Measurements from ENCODE around the gene RCAN3.

RCAN3 gene

DNA sequence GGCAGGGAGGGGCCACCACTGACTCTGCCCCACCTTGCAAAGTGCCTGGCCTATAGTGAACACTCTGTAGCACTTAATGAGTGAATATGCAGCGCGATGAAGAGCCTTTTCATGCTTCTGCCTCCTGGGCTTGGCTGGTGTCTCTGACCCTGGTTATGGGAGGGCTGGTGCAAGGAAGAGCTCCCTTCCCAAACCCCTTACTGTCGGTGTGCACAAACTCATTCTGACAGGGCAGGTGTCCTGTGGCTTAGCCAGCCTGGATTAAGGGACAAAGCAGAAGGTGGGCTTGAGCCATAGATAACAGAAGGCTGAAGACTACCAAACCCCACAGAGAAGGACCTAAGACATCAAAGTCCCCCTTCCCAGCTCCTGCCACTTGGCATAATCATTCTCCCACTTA is 51.3 kb downstream of the RCAN3 start:
- DNase-seq, result no peak

DNA sequence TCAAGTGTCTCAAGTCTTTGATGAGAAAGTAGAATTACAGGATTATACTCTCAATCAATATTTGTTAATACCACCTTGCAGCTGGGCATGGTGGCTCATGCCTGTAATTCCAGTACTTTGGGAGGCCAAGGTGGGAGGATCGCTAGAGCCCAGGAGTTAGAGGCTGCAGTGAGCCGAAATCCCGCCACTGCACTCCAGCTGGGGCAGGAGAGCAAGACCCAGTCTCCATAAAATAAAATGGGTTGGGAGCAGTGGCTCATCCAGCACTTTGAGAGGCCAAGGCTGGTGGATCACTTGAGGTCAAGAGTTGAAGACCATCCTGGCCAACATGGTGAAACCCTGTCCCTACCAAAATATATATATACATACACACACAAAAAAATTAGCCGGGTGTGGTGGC is 52.1 kb downstream of the RCAN3 start:
- no peak for DNase-seq

DNA sequence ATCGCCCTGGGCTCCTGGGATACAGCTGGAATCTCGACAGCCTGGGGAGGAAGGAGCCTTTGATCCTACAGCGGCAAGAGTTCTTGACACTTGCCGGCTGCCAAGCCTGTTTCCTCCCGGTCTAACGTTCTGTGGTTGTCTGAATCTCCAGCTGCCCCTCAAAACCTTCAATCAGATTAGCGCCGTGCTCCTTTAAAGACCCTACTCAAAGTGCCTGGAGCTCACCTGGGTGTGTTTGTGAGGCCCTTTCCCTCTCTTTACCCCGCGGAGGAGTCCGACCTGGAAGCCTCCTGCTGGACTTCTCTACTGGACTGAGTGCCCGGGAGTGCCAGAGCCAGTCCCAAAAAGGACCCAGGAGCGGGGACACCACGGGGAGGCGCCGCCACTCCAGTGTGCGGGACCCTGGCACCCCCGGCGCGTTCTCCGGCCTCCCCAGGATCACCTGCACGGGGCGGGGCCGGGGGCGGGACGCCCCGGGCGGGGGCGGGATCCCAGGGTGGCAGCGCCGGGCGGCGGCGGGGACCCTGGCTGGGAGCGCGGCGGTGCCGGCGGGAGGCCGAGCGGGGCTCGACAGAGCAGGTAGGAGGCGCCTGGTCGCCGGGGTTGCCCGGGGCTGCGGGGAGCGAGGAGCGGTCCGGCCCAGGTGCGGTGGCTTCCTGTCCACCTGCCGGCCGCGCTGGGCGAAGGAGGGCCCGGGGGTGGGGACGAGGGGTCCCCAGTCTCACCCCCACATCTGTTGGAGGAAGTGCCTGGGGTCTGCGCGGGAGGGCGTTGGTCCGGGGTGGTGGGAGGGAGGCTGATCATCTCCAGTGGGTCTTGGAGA is 53.2 kb downstream of the RCAN3 start, which contains the start of gene NCMAP:
Gene NCMAP, plus strand, starts transcription at position 497 of the 823 bp plus-strand sequence. CDS start 39,344 bp downstream, outside the sequence.
- peak; percentile 16 for DNase-seq

DNA sequence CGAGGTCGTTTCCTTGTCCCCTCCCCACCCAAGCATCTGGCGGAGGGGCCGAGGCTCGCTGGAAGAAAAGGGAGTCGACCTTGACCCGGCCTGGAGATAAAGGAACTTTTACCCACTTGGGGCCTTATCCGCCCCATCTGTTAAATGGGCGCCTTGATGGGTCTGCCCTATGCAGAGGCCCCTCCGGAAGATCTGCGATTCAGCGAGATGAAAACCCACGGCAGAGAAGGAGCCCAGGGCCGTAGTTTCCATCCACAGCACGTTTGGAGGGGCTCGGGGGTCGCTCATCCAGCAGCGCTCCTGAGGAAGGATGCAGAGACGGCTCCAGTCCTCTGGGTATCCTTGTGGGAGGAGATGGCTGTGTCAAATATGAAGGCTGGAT is 53.8 kb downstream of the RCAN3 start:
- no peak for DNase-seq

DNA sequence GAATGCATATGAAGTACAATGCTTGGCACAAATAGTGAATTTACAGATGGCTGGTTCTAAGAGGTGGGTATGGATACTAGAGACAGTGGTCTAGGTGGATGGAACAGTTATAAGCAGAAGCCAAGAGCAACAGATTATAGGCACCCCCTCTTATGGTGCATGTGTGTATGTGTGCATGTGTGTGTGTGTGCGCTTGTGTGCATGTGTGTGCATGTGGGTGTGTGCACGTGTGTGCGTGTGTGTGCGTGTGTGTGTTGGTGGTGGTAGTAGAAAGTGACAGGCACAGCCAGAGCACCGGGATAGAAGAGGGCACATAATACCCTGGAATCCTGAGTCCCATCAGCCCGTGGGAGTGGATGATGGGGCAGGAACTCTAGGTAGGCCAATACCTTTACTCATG is 54.6 kb downstream of the RCAN3 start:
- DNase-seq, result no peak

DNA sequence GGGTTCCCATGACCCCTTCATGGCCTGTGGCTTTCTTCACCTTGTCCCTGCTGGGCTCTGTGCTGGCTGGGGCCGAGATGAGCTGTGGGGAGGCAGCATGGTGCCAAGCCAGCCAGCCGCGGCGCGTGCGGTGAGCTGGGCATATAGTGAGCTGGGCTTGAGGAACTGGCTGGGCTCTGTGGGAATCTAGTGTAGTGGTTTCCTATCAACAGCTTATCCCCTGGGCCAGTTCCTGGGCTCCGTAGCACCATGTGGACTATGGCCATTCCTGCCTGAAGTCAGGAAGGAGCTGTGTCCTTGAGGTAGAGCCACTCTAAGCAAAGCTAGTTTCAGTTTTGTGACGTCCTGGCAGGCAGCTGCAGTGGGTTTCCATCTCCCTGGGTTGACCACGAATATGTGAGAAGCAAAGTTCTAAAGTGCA is 55.1 kb downstream of the RCAN3 start:
- no peak for DNase-seq

DNA sequence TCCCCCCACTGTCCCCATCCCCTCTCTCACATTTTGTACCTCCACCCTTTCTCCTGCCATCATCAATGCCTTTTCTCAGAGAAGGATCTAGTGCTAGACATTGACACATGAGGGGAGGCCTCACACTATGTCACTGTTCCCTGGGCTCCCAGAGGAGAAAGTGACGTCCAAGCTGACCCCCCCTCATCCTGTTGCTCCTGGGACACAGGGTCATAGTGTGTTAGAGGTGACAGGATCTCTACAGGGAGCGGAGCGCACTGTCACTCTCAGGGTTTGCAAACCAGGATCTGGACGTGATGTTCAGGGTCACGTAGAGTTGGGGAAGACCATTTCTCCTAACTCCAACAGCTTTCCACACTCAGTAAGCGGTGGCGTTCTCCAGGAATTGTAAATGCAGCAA is 55.8 kb downstream of the RCAN3 start:
- DNase-seq, result no peak

DNA sequence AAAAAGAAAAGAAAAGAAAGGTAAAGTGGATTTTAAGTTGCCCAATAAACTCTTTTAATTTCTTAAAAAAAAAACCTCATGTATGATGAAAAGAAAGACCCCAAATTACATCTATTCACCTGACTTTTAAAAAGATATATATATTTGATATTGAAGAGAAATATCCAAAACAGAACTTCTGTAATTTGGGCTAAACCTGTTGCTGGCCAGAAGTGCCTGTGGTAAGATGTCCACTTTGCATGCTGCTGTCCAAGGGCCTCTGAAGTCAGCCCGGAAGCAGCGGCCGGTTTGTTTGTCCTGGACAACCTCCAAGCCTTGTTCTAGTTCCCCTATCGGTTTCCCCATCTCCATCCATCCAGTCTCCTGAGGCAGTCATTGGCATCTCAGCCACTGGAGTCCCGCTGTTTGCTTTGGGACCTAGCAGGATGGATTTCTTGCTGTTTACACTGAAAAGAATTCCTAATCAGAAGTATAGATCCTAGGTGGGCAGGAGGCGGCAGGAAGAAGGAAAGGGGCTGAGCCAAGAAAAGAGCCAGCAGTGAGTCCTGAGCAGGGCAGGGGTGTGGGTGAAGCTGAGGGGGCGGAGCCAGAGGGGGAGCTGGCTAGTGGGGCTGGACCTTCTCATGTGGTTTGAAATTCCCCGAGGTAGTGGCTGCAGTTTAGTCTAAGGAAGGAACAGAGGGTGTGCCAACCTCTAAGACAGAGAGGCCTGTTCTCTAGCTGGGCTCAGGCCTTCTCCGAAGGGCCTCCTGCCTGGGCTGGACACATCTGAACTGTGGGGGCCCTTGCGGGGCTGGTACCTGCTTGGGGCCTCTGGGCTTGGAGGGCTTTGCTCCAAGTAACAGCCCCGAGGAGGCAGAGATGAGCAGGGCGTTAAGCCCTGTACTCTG is 56.5 kb downstream of the RCAN3 start:
- no peak for DNase-seq

DNA sequence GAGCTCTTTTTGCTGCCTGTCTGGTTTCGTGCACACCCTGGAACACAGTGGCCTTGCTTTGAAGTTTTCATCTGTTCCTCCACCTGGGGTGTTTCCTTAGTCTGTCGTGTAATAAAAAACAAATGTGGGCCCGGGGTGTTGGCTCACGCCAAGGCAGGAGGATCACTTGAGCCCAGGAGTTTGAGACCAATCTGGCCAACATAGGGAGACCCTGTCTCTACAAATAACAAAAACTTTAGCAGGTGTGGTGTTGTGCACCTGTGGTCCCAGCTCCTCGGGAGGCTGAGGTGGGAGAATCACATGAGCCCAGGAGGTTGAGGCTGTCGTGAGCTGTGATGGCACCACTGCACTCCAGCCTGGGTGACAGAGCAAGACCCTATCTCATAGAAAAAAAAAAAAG is 57.7 kb downstream of the RCAN3 start:
- DNase-seq, result no peak

DNA sequence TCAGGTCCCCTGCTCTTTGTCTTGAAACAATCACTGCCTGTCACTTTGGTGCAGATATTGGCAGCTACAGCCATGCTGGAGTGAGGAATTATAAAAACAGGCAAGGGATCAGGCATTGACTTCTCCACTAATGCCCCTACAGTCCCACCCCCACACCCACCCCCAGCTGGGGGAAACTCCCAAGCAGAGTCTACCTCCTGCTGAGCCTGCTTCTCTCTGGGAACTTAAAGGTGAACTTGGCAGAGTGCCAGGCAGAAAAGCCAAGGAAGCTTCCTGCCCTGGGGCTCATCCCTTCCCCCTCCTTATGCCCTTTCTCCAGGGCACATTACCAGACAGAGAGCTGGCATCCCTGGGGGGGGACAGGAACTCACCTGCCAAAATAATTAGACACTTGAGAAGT is 60.0 kb downstream of the RCAN3 start:
- no peak for DNase-seq

DNA sequence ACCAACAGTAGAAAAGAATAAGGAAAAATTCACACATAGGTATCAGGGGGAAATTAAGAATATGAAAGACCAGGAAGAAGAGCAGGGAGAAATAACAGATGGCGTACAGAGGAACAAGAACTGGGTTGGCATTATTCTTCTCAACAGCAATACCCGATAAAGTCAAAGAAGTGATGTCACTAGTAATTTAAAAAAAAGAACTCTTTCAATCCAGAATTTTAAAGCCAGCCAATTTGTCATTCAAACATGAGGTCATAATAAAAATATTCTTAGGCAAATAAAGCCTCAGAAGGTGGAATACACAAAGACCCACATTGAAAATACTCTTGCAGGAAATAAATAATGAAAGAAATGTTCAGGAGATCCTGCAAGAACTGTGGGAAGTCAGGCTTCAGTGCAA is 62.1 kb downstream of the RCAN3 start:
- DNase-seq, result no peak

DNA sequence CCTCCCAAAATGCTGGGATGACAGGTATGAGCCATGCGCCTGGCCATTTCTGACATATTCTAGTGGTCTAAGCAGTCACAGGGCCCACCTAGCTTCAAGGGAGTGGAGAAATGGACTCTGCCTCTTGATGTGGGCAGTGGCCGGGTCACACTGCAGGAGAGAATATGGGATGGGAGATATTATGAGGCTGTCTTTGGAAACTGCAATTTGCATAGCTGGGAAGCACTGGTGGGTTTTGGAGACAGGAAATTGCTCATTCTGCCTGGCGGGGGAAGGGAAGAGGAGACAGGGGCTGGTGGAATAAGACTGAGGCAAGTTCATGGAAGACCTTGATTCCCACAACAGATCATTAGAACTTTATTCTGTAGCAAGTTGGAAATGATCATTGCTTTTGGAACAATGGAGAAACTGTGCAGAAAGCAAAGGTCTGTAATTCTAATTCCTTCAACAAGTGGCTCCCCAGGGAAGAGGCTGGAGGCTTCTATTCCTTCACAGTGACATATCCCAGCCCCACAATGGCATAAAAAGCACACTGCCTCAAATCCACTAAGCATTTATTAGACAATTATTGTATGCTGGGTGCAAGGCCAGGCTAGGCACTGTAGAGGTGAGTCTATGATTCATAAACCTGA is 63.7 kb downstream of the RCAN3 start:
- DNase-seq, result no peak

DNA sequence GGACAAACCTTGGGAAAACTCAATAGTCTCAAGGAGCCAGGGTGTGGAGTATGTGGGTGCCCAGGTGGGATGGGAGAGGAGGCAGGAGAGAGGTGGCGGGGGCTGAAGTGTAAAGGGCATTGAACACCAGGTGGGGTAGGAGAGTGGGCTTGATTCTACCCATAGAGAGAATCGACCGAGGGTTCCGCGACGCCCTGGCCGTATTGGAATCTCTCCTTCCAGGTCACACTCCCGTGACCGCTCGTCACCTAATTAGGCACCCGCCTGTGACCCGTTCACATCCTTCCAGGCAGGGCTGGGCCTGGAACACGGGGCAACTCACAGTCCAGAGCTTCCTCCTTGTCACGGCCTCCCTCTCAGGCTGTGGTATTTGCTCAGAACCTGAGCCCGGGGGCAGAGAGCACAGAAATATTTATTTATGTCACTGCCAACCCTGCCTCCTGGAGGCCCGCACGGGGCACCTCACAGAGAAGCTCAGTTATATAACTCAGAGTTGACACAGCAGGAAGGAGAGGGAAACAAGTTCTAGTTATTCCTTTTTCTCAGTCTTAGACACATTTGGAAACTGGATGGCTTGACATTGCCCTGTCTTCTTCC is 65.3 kb downstream of the RCAN3 start:
- no peak for DNase-seq

DNA sequence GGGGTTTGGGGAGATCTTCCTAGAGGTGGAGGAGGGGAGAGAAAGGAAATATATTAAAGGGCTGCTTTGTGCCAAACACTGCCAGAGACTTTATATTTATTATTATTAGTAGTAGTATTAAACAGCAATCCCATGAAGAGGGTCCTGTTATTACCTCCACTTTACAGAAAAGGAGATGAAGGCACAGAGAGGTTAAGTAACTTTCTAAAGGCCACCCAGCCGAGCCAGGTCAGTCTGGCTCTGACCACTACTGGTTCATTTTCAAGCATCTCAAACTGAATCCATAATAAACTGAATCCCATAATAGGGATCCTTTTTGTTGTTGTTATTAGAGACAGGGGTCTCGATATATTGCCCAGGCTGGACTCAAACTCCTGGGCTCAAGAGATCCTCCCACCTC is 65.8 kb downstream of the RCAN3 start:
- no peak for DNase-seq

DNA sequence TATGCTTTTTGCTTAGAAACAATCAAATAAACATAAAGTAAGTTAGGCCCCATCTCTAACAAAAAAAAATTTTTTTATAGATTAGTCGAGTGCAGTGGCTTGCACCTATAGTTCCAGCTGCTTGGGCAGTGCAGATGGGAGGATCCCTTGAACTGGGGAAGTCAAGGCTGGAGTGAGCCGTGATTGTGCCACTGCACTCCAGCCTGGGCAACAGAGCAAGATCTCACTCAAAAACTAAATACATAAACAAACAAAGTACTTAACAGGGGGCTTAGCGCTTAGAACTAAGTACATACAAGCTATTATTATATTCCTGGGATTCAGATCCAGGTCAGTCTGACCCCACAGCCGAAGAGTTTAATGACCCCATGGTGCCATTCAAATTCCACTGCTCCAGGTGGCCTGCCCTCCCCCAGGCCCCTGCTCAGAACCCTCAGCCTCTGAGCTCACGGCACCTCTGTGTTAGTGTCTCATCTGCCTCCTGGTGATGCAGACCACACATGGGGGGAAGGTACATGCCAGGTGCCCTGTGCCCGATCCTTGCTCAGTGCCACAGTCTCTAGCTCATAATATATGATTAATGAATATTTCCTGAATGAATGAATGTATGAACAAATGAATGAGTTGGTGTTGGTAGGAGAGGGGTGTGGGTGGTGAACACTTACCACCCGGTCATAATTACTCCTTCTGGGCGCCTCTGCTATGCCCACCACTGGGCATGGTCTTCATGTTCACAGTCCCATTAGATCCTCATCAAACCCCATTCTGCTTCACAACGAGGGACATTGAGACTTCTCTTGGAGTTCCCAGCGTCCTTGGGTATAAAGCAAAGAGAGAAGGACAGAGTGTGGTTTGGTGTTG is 67.9 kb downstream of the RCAN3 start:
- no peak for DNase-seq

DNA sequence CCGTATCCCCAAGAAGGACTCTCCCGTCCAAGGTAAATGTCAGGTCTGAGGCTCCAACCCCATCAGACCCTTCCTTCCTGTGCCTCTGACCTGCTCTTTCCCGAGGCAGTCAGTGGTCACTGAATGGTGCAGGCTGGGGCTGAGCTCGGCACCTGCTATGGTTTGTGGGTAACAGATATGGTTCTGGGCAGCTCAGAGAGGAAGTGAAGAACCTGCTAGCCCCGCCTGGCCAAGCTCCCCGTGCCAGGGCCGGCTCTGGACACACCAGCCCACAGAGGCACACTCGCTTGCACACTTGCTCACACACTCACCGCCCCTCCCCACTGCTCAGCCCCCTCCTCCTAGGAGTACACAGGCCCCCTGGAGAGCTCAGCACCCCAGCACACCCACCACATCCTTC is 69.7 kb downstream of the RCAN3 start:
- DNase-seq, result no peak

DNA sequence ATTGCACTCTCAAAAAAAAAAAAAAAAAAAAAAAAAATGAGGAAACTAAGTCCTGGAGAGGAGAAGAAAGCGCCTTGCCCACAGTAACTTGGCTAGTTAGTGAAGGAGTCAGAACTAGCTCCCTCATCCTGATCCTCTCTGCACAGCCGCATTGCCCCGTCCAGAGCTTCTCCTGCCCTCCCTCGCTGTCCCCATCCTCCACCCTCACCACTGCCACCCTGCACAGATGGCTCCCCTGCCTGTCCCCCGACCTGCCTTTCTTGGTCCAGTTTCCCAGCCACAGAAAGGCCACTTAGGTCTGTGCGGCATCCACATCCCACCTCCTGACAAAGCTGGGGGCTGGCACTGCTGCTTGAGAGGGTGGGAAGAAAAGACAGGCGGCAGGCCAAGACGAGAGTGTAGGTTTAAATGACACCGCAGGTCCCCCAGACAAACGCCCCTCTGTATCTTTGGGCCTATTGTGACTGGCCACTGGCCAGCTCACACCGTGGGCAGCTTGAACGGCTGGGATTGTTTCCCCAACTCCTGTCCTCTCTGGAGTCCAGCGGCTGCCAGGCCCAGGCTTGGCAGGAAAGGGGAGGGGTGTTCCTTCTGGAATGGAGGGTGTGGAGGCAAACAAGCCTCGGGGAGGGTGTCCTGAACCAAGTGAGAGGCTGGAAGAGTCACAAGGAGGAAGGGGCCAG is 73.4 kb downstream of the RCAN3 start:
- no peak for DNase-seq

DNA sequence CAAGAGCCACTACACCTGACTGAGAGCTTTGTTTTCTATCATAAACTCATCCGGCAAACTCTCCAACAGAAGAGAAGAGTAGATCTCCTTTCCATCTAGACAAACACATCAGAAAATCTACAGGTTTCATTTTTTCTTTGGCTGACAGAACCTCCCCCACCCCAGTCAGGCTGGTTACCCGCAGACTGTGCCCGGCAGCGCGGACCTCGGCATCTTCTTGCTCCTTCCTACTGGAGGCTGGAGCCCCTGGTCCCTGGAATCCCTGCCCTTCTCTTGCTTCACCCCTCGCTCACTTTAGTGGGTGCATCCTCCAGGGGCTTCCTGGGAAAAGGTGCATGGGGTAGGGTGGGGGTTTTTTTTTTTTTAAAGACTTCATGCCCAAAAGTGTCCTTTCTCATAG is 76.2 kb downstream of the RCAN3 start:
- no peak for DNase-seq

DNA sequence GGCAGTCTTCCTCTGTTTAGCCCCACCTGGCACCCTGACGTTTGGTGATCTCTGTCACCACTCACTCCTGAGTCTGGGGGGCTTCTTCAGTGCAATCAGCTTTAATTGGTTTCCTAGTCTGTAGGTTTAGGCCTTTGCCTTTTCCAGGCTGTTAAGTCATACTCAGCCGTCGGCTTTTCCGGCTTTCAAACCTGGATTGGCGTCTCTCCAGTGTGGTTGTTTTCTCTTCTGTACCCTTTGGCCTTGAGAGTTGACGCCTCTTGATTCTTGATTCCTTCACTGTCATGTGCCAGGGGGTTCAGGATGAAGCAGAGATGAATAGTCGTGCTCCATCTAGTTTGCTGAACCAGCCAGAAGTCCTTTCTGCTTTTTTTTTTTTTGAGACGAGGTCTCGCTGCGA is 78.1 kb downstream of the RCAN3 start:
- DNase-seq, result no peak

DNA sequence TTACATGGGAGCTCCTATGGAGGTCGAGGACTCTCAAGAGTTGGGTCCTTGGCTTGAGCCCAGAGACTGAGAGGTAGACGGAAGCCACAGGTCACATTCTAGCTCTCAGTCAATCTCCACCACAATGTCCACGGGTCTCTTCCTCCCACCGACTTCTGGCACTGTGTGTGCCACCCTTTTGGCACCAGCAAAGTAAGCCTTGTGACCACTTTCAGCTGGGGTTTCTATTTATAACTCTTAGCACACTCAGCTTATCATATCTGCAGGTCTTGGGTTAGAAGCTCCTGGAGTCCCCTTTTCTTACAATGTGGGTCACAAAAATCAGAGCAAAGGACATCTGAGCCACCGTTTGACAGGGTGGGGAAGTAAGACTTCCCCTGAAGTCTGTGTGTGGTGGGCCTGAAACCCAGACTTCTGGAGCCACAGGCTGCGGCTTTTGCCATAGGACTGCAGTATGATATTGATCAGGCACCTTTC is 81.6 kb downstream of the RCAN3 start:
- DNase-seq, result no peak

DNA sequence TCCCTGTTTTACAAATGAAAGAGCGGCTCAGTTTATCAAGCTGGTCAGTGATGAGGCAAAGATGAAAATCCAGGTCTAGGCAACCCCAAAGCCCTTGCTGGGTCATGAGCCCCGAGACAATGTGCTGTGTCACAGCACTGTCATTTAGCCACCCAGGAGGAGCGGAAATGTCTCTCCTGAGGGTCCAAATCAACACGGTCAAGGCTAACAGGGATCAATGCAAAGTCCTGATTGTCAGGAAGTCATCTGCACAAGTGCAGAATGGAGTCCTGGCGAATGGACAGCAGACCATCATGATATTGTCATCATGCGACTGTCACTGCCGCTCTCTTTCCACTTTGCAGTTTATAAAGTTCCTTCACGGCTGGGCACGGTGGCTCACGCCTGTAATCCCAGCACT is 83.5 kb downstream of the RCAN3 start:
- DNase-seq, result no peak

All from CD4-positive, alpha-beta T cell treated with Interleukin-4 for 4 hours (primary cell).